DND-41 (cell line): Measurements from ENCODE around the gene XXYLT1.

Experiments used
- EZH2 ChIP-seq: IDR thresholded peaks from 3 replicates; pipeline ENCODE4 v1.6.1; 2012; ENCODE audit warnings: borderline replicate concordance, low read depth, mild to moderate bottlenecking, moderate library complexity, low read length, inconsistent platforms; ENCODE audit not compliant: severe bottlenecking
- TF ChIP-seq, protein P1 (sequence below): IDR thresholded peaks from 2 replicates; pipeline ENCODE4 v1.5.1; 2012; ENCODE audit warnings: borderline replicate concordance, low read length, moderate library complexity, mild to moderate bottlenecking; ENCODE audit not compliant: poor library complexity, severe bottlenecking; ENCODE audit errors: extremely low read depth

- TF ChIP-seq, protein P1, sequence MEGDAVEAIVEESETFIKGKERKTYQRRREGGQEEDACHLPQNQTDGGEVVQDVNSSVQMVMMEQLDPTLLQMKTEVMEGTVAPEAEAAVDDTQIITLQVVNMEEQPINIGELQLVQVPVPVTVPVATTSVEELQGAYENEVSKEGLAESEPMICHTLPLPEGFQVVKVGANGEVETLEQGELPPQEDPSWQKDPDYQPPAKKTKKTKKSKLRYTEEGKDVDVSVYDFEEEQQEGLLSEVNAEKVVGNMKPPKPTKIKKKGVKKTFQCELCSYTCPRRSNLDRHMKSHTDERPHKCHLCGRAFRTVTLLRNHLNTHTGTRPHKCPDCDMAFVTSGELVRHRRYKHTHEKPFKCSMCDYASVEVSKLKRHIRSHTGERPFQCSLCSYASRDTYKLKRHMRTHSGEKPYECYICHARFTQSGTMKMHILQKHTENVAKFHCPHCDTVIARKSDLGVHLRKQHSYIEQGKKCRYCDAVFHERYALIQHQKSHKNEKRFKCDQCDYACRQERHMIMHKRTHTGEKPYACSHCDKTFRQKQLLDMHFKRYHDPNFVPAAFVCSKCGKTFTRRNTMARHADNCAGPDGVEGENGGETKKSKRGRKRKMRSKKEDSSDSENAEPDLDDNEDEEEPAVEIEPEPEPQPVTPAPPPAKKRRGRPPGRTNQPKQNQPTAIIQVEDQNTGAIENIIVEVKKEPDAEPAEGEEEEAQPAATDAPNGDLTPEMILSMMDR = no peak
- TF ChIP-seq EZH2 = no peak
Observed at GRCh38 chr3:195150181-195151118, 120.5 kb downstream of the XXYLT1 start.
